Mesendoderm (in vitro differentiated cells): ENCODE data around the gene CHMP2A.
A peak's percentile ranks its signal among the peaks of the same experiment; 100 is the strongest.

Experiments
- DNase-seq: peaks from one replicate; pipeline ENCODE4 v3.0.0; 2013
- H2AK5ac ChIP-seq: 2 replicates; pipeline ENCODE4 v1.6.1; 2013; ENCODE audit warnings: low read length, inconsistent platforms
- H2BK120ac ChIP-seq: 2 replicates; pipeline ENCODE4 v1.6.1; 2013; ENCODE audit warnings: low read depth, mild to moderate bottlenecking, low read length, moderate library complexity, mixed read lengths
- H2BK15ac ChIP-seq: replicated peaks from 2 replicates; pipeline ENCODE4 v1.6.1; 2013; ENCODE audit warnings: low read depth, mild to moderate bottlenecking, moderate library complexity
- H2BK5ac ChIP-seq: 2 replicates; pipeline ENCODE4 v1.6.1; 2013; ENCODE audit warnings: low read length, inconsistent platforms
- H3K18ac ChIP-seq: 2 replicates; pipeline ENCODE4 v1.6.1; 2013; ENCODE audit warnings: mild to moderate bottlenecking, low read length, mixed read lengths
- H3K23ac ChIP-seq: one replicate; pipeline ENCODE4 v1.6.1; 2013; ENCODE audit warnings: low read length
- H3K27ac ChIP-seq: 2 replicates; pipeline ENCODE4 v1.5.1; 2013; ENCODE audit warnings: low read depth, mild to moderate bottlenecking, inconsistent platforms, low read length, moderate library complexity
- H3K27me3 ChIP-seq: 2 replicates; pipeline ENCODE4 v1.6.1; 2013; ENCODE audit warnings: low read length, control low read depth, mild to moderate bottlenecking, inconsistent platforms; ENCODE audit not compliant: insufficient read depth, poor library complexity
- H3K36me3 ChIP-seq: 2 replicates; pipeline ENCODE4 v1.6.1; 2013; ENCODE audit warnings: low read length, inconsistent platforms; ENCODE audit not compliant: control insufficient read depth, insufficient read depth
- H3K4ac ChIP-seq: one replicate; pipeline ENCODE4 v1.6.1; 2013; ENCODE audit warnings: low read depth, mild to moderate bottlenecking, low read length, moderate library complexity
- H3K4me1 ChIP-seq: 2 replicates; pipeline ENCODE4 v1.6.1; 2013; ENCODE audit warnings: low read depth, low read length, inconsistent platforms; ENCODE audit not compliant: control insufficient read depth
- H3K4me2 ChIP-seq: 2 replicates; pipeline ENCODE4 v1.6.1; 2013; ENCODE audit warnings: low read length
- H3K4me3 ChIP-seq: 2 replicates; pipeline ENCODE4 v1.5.1; 2013; ENCODE audit warnings: mild to moderate bottlenecking, low read length
- H3K56ac ChIP-seq: one replicate; pipeline ENCODE4 v1.6.1; 2013; ENCODE audit warnings: low read length
- H3K79me1 ChIP-seq: 2 replicates; pipeline ENCODE4 v1.6.1; 2013; ENCODE audit warnings: low read length, inconsistent platforms
- H3K79me2 ChIP-seq: 2 replicates; pipeline ENCODE4 v1.6.1; 2013; ENCODE audit warnings: mild to moderate bottlenecking, low read length; ENCODE audit not compliant: control insufficient read depth, insufficient read depth
- H3K9ac ChIP-seq: 2 replicates; pipeline ENCODE4 v1.6.1; 2013; ENCODE audit warnings: low read length, inconsistent platforms
- H4K5ac ChIP-seq: one replicate; pipeline ENCODE4 v1.6.1; 2013; ENCODE audit warnings: low read length
- H4K8ac ChIP-seq: one replicate; pipeline ENCODE4 v1.6.1; 2013; ENCODE audit warnings: low read depth, mild to moderate bottlenecking, control low read depth, low read length, moderate library complexity
- WGBS: extraction: QIAGEN DNeasy Blood & Tissue Kit; methylation state at CpG from one replicate; pipeline ENCODE4 v1.1.7; 2013; ENCODE audit warnings: low lambda C conversion rate, missing lambda C conversion rate; ENCODE audit not compliant: insufficient coverage; ENCODE audit errors: extremely low coverage; 5-methylcytosine and 5-hydroxymethylcytosine counted together

Gene CHMP2A

DNA sequence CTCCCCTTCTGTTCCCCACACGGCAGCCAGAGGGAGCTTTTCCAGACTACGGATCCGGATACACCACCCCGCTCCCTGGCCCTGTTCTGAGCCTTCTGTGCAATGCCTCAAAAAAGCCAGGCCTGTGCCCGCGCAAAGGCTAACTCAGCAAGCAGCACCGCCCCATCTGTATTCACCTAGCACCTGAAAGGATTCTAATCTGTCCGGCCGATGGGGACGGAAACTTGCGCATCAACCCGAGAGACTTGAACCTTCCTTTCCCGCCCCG lies 35.9 kb downstream of the CHMP2A start:
- Histone ChIP-seq H4K5ac (no peak overlapping the region), H2AK5ac (no peak overlapping the region), H3K18ac (peak overlapping the region; percentile 75), H3K23ac (peak overlapping the region; percentile 7), H3K27me3 (no peaks in the 10 kb centered on the region), H3K4me1 (peaks cover 11% of the 10 kb centered on the region), H3K79me1 (peaks cover 21% of the 10 kb centered on the region), H3K9ac (peak overlapping the region; percentile 90), H3K36me3 (peaks cover 5% of the 10 kb centered on the region), H2BK15ac (no peak overlapping the region), H3K56ac (peak overlapping the region; percentile 97), H2BK5ac (no peak overlapping the region), H3K79me2 (peaks cover 18% of the 10 kb centered on the region), H4K8ac (peak overlapping the region; percentile 43), H3K4ac (peak overlapping the region; percentile 86), H3K4me2 (peak overlapping the region; percentile 91), H2BK120ac (peak overlapping the region; percentile 8), H3K27ac (peak overlapping the region; percentile 95), H3K4me3 (peak overlapping the region; percentile 62)
- DNase-seq, result peak; percentile 89
- no CpG with 5 or more reads among the region's 14 CpGs for WGBS

DNA sequence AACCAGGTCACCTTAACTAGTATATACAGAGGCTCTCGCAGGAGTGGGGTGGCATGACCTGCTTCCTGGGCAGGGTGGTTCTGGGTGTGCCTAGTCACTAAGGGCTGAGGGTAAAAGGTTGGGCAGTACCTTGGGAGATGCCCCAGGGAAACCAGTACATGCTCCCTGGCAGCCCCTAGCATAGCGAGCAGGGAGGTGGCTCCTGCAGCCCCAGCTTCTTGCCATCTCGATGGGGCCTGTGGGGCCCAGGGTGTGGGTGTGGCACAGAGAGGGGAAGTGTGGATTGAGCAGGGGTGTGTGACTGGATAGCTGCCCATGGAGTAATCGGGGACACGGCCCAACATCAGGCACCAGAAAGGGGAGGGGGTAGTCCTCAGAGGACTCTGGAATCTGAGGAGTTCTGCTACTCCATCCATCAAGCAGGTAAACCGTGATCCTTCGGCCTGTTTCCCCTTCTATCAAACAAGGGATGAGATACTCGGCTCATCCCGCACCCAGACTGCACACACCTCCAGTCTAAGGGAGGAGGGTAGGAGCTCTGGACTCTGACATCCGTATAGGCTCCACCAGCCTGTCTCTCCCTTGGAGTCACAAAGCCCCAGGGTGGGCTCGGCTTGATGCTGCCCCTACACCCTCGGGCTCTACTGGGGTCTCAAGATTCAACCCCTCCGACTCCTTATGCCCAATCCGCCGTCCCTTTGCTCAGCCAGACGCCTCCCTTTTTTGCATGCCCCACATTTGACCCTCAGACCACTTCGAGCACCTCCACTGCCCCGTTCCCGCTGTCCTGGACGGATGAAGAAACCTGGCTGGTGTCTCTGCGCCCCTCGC lies 36.4 kb downstream of the CHMP2A start:
- Histone ChIP-seq H3K23ac (peak overlapping the region; percentile 7), H3K27ac (peak overlapping the region; percentile 95), H2BK5ac (no peak overlapping the region), H3K18ac (peak overlapping the region; percentile 13), H2BK120ac (no peak overlapping the region), H3K9ac (peak overlapping the region; percentile 90), H3K4ac (peak overlapping the region; percentile 86), H3K27me3 (no peaks in the 10 kb centered on the region), H4K8ac (no peak overlapping the region), H3K4me1 (peaks cover 11% of the 10 kb centered on the region), H2AK5ac (peak overlapping the region; percentile 54), H3K4me3 (peak overlapping the region; percentile 62), H4K5ac (no peak overlapping the region), H2BK15ac (no peak overlapping the region), H3K36me3 (peaks cover 5% of the 10 kb centered on the region), H3K79me1 (peaks cover 21% of the 10 kb centered on the region), H3K79me2 (peaks cover 18% of the 10 kb centered on the region), H3K56ac (peak overlapping the region; percentile 97), H3K4me2 (peak overlapping the region; percentile 91)
- DNase-seq, result no peak
- no CpG with 5 or more reads among the region's 22 CpGs for WGBS

DNA sequence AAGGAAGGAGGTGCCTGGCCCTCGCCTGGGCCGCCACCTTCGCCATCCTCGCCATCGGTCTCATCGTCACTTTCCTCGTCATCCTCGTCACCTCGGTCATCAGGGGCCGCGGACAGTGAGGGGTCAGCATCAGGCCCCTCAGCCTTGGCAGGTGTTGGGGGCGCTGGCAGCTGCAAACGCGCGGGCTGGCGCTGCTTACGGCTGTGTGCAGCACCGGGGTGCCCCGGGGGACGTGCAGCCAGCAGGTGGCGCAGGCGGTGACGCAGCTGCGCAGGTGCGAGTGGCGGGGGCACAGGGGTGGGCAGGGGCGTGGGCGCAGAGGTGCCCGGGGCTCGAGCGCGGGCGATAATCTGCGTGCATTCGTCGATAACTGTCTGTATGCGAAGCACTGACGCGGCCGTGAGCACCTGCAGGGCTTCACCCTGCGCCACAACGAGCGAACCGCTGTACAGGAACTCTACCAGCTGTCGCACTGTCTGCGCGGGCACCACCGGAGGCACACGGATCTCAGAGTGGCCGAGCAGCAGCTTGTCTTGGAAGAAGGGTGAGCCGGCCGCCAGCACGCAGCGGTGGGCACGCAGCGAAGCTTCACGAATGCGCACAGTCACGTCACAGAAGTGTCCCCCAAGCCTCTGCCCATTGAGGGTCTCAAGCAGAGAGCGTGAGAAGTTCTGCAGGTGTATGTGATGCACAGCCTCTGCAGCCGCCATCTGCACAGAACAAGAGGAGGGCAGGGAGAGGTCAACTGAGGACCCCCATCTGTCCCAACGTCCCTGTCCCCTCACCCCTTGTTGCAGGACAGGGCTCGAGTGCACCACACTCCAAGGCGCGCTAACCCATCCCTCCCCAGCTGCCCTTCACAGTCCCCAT lies 37.7 kb downstream of the CHMP2A start:
- no peak overlapping the region for H3K23ac ChIP-seq
- no peak overlapping the region for H4K5ac ChIP-seq
- no peak overlapping the region for H2AK5ac ChIP-seq
- H3K4me2 ChIP-seq, result no peak overlapping the region
- no peak overlapping the region for H3K18ac ChIP-seq
- H2BK15ac ChIP-seq, result no peak overlapping the region
- no peak overlapping the region for H2BK120ac ChIP-seq
- no peak overlapping the region for H2BK5ac ChIP-seq
- DNase-seq, result no peak
- H3K56ac ChIP-seq, result no peak overlapping the region
- H3K4me1 ChIP-seq, result peaks cover 11% of the 10 kb centered on the region
- peaks cover 18% of the 10 kb centered on the region for H3K79me2 ChIP-seq
- no peaks in the 10 kb centered on the region for H3K27me3 ChIP-seq
- H4K8ac ChIP-seq, result no peak overlapping the region
- no peak overlapping the region for H3K9ac ChIP-seq
- H3K79me1 ChIP-seq, result peaks cover 21% of the 10 kb centered on the region
- WGBS, result no CpG with 5 or more reads among the region's 65 CpGs
- H3K27ac ChIP-seq, result no peak overlapping the region
- peaks cover 5% of the 10 kb centered on the region for H3K36me3 ChIP-seq
- no peak overlapping the region for H3K4ac ChIP-seq
- no peak overlapping the region for H3K4me3 ChIP-seq

DNA sequence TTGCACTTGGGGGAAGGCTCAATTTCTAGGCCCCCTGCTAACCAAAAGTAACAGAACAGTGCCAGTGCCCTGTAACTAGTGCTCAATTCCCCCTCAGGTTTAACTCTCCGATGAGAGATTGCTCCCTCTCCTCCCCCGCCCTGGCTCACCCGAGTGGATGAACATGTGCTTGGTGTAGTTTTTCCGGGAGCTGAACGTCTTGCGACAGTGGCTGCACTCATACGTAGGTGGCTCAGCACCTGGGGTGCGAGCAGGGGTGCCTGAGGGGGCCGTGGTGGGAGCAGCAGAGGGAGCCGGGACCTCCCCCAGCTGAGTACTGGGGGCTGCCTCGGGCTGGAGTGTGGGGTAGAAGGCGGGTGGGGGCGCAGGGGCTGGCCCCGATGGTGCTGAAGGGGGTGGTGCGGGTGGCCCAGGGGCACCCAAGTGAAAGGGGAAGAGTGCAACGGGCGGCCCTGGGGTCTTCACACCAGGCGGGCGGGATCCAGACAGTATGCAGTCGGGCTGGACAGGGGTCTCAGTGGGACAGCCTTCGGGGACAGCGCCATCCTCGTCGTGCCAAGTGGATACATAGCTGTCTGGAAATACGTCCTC lies 38.6 kb downstream of the CHMP2A start:
- H2BK5ac ChIP-seq, result no peak overlapping the region
- peak overlapping the region; percentile 70 for H3K56ac ChIP-seq
- no peak overlapping the region for H2AK5ac ChIP-seq
- peaks cover 5% of the 10 kb centered on the region for H3K36me3 ChIP-seq
- no peak overlapping the region for H3K27ac ChIP-seq
- no peak overlapping the region for H2BK120ac ChIP-seq
- H3K4me2 ChIP-seq, result no peak overlapping the region
- peaks cover 11% of the 10 kb centered on the region for H3K4me1 ChIP-seq
- no peak overlapping the region for H4K8ac ChIP-seq
- peak overlapping the region; percentile 44 for H3K9ac ChIP-seq
- no peak overlapping the region for H3K4ac ChIP-seq
- WGBS, result no CpG with 5 or more reads among the region's 25 CpGs
- no peak overlapping the region for H3K23ac ChIP-seq
- DNase-seq, result no peak
- H3K27me3 ChIP-seq, result no peaks in the 10 kb centered on the region
- H3K4me3 ChIP-seq, result no peak overlapping the region
- H3K79me1 ChIP-seq, result peaks cover 21% of the 10 kb centered on the region
- no peak overlapping the region for H3K18ac ChIP-seq
- H2BK15ac ChIP-seq, result no peak overlapping the region
- no peak overlapping the region for H4K5ac ChIP-seq
- peaks cover 18% of the 10 kb centered on the region for H3K79me2 ChIP-seq

DNA sequence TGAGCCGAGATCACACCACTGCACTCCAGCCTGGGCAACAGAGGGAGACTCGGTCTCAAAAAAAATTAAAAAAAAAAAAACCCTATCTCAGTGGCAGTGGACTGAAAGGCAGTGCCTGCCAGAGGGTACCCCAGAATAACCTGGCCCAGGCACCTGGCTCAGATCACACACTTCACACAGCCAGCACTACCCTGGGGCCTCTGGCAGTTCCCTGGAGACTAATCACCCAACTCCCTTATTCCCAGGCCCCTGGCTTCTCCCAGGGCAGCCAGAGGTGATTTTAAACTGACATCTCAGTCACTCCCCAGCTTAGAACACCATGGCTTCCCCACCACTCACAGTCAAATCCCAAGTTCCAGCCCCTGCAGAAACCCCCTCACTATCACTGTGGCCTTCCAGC lies 39.6 kb downstream of the CHMP2A start:
- Histone ChIP-seq H3K4me2 (no peak overlapping the region), H2BK15ac (no peak overlapping the region), H3K79me2 (peaks cover 18% of the 10 kb centered on the region), H3K27me3 (no peaks in the 10 kb centered on the region), H3K79me1 (peaks cover 21% of the 10 kb centered on the region), H3K4me3 (no peak overlapping the region), H3K9ac (no peak overlapping the region), H3K27ac (no peak overlapping the region), H3K36me3 (peaks cover 5% of the 10 kb centered on the region), H3K56ac (peak overlapping the region; percentile 42), H4K5ac (no peak overlapping the region), H4K8ac (no peak overlapping the region), H2BK120ac (no peak overlapping the region), H3K23ac (no peak overlapping the region), H3K4me1 (peaks cover 11% of the 10 kb centered on the region), H3K4ac (no peak overlapping the region), H2AK5ac (no peak overlapping the region), H2BK5ac (no peak overlapping the region), H3K18ac (no peak overlapping the region)
- no CpG with 5 or more reads among the region's 2 CpGs for WGBS
- DNase-seq, result no peak
